ENCODE data around the gene HOXC4. TPM values are rescaled to one million over a fixed set of nuclear protein-coding genes. Genes with fewer than 3 reads are reported as not detected.
A peak's percentile ranks its signal among the peaks of the same experiment; 100 is the strongest.

Gene HOXC4
- total RNA-seq, 4 donors from 2014 or later: 0.83 to 3.6 (median 2.5) TPM

DNA sequence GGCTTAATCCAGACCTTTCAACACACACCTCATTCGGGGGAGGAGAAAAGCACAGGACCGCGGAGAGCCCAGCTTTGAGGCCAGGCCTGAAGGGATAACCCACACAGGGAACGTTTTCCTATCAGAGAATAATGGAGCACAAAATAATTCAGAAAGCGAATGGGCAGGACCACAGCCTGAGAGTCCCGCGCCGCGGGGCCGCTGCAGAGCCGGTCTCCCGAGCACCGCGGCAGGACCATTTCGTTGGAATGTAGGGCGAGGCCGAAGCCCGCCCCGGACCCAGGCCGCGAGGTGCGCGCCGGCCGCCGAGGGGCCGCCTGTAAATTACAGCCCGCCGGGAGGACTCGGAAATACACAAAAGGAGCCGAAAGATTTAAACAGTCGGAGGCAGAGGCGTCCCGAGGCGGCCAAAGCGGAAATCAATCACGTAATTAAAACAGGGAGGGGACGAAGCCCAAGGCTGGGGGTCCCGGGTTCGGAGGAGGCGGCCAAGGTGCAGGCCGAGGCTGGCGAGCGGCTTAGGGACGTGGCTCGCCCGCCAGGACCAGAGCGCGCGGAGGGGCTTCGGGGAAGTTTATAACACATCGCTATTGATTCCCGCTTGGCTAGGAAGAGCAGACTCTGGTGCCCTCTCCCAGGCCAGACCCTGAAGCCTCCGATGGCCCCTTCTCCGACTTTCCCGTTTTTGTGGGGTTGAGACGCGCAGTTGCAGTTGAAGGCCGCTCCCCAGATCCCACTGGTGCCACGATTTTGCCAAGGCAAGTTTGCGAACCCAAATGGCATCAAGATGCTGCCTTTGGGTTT lies 6.3 kb upstream of the HOXC4 start:
- H3K4me3 ChIP-seq: peak overlapping the region; percentile 22 to 38 (median 30)
- peaks cover 0 to 51% (median 2%) of the 10 kb centered on the region in 4 donors for H3K27me3 ChIP-seq
- H3K27ac ChIP-seq (replicated peaks in 1 of 4): no peak overlapping the region
- peaks cover 5 to 25% (median 24%) of the 10 kb centered on the region in 4 donors for H3K4me1 ChIP-seq
- intact Hi-C loops (cut with DNase I): no loop called here
- WGBS: 41% methylated on average over 49 of the region's 61 CpGs
- DNase-seq (ENCODE audit: extremely low spot score): no peak
- no peaks in the 10 kb centered on the region for H3K36me3 ChIP-seq
- TF ChIP-seq, protein P1, sequence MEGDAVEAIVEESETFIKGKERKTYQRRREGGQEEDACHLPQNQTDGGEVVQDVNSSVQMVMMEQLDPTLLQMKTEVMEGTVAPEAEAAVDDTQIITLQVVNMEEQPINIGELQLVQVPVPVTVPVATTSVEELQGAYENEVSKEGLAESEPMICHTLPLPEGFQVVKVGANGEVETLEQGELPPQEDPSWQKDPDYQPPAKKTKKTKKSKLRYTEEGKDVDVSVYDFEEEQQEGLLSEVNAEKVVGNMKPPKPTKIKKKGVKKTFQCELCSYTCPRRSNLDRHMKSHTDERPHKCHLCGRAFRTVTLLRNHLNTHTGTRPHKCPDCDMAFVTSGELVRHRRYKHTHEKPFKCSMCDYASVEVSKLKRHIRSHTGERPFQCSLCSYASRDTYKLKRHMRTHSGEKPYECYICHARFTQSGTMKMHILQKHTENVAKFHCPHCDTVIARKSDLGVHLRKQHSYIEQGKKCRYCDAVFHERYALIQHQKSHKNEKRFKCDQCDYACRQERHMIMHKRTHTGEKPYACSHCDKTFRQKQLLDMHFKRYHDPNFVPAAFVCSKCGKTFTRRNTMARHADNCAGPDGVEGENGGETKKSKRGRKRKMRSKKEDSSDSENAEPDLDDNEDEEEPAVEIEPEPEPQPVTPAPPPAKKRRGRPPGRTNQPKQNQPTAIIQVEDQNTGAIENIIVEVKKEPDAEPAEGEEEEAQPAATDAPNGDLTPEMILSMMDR (IDR thresholded peaks at IDR 0.05): no peak
- no peak for TF ChIP-seq EP300 (IDR thresholded peaks at IDR 0.05)
- no peak for TF ChIP-seq POLR2A (IDR thresholded peaks at IDR 0.05; ENCODE audit: low read depth)
- TF ChIP-seq POLR2AphosphoS5 (IDR thresholded peaks at IDR 0.05): no peak
- H3K9me3 ChIP-seq: no peaks in the 10 kb centered on the region

DNA sequence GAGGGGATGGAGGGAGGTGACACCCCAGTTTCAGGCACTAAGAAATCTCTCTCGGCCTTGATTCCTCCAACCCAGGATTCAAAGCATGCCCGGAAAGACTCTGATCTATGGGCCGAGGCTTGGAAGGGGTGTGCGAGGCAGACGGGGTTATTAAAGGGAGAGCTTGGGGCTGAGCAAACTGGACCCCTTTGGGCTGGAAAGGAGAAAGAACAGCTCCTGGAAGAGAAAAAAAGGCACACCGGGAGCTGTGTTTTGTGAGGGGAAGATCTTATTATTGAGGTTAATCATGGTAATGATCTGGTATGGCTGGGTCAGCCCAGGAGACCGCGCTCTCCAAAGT lies 5.7 kb upstream of the HOXC4 start:
- no peak overlapping the region for H3K27ac ChIP-seq (replicated peaks in 1 of 4)

DNA sequence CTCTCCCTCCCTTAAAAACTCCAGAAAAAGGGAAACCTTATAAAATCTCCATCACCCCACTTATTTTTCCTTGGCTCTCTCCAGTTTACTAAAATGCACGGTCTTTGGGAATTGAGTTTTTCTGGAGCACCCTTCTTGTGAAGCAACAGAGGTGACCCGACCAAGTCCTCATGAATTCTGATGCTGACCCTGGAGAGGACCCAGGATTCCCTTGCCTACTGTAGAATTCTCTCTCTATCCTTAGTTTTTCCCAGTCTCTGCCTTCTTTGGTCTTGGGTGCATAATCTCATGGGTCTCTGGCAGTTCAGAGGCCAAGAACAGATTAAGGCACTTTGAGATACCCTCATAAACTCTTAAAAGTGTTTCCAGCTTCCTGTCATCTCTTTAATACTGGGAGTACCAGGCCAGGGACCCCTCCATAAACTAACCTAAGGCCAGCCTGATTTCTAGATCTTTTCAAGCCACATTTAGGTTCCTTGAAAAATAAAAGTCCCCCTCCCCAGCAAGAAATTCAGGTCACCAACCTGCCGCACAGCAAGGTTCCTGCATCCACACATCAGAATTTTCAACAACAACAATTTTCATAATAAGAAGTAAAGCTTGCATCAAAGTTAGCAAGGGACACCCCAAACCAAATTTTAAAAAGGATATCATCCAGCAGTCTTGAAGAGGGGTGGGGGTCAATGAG lies 5.1 kb upstream of the HOXC4 start:
- Histone ChIP-seq H3K9me3 (no peaks in the 10 kb centered on the region), H3K4me3 (no peak overlapping the region), H3K27ac (replicated peaks in 1 of 4) (no peak overlapping the region), H3K4me1 (peaks cover 17 to 35% (median 33%) of the 10 kb centered on the region in 4 donors), H3K36me3 (no peaks in the 10 kb centered on the region), H3K27me3 (peaks cover 0 to 52% (median 2%) of the 10 kb centered on the region in 4 donors)
- 75% methylated on average over 3 of the region's 3 CpGs for WGBS
- no peak for TF ChIP-seq EP300 (IDR thresholded peaks at IDR 0.05)
- DNase-seq (ENCODE audit: extremely low spot score): no peak
- intact Hi-C loops (cut with DNase I): no loop called here

More for the DNA sequence above, 5.7 kb upstream of the HOXC4 start:
- Histone ChIP-seq H3K27me3 (peaks cover 0 to 51% (median 2%) of the 10 kb centered on the region in 4 donors), H3K9me3 (no peaks in the 10 kb centered on the region), H3K4me1 (peaks cover 11 to 31% (median 29%) of the 10 kb centered on the region in 4 donors), H3K36me3 (no peaks in the 10 kb centered on the region), H3K4me3 (no peak overlapping the region)
- intact Hi-C loops (cut with DNase I): no loop called here
- 82% methylated on average over 8 of the region's 8 CpGs for WGBS
- DNase-seq (ENCODE audit: extremely low spot score): no peak
- TF ChIP-seq, protein P1 (IDR thresholded peaks at IDR 0.05): no peak
- no peak for TF ChIP-seq POLR2A (IDR thresholded peaks at IDR 0.05; ENCODE audit: low read depth)
- no peak for TF ChIP-seq EP300 (IDR thresholded peaks at IDR 0.05)
- no peak for TF ChIP-seq POLR2AphosphoS5 (IDR thresholded peaks at IDR 0.05)

DNA sequence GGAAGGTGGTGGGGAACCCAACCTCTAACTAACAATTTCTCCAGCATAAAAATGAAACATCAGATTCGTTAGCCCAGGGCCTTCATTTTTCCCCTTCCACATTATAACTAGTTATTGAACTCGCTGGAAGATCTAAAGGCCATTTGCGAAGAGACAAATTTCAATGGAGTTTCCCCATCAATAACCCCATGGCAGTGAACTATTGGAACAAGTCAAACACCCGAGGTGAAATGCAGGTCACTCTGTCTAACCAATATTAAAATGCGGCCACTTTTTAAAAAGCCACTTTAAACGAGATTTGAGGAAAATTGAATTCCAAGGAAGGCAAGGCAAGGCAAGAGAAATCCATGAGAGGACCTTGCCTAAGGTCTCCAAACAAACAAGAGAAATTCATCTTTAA lies 4.5 kb upstream of the HOXC4 start:
- DNase-seq (ENCODE audit: extremely low spot score): no peak
- H3K4me1 ChIP-seq: peaks cover 17 to 38% (median 33%) of the 10 kb centered on the region in 4 donors
- H3K27me3 ChIP-seq: peaks cover 0 to 57% (median 2%) of the 10 kb centered on the region in 4 donors
- intact Hi-C loops (cut with DNase I): no loop called here
- H3K9me3 ChIP-seq: no peaks in the 10 kb centered on the region
- no peaks in the 10 kb centered on the region for H3K36me3 ChIP-seq
- no peak overlapping the region for H3K27ac ChIP-seq (replicated peaks in 1 of 4)
- 75% methylated on average over 6 of the region's 6 CpGs for WGBS
- no peak for TF ChIP-seq POLR2A (IDR thresholded peaks at IDR 0.05; ENCODE audit: low read depth)
- TF ChIP-seq, protein P1 (IDR thresholded peaks at IDR 0.05): no peak
- TF ChIP-seq POLR2AphosphoS5 (IDR thresholded peaks at IDR 0.05): no peak
- no peak for TF ChIP-seq EP300 (IDR thresholded peaks at IDR 0.05)
- no peak overlapping the region for H3K4me3 ChIP-seq

DNA sequence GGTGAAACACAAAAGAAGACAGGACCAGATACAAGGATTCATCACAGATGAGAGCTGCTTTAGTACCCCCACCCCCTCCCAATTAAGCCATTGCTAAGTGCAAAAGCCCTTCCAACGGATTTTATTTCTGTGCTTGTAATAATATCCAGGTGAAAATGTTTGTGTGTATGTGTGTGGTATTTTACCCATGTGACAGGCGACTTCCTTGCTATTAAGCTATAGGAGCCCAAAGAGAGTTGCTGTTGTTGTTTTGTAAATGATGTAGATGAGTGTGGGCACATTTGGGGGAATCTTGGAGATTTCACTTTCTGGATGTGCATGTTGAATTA lies 3.2 kb upstream of the HOXC4 start:
- H3K27ac ChIP-seq (replicated peaks in 1 of 4): peak overlapping the region in 1 of 4 donors; percentile 34
- DNase-seq (ENCODE audit: extremely low spot score): no peak
- H3K36me3 ChIP-seq: no peaks in the 10 kb centered on the region
- peaks cover 17 to 52% (median 44%) of the 10 kb centered on the region in 4 donors for H3K4me1 ChIP-seq
- H3K27me3 ChIP-seq: peaks cover 0 to 54% (median 2%) of the 10 kb centered on the region in 4 donors
- 44% methylated on average over 2 of the region's 2 CpGs for WGBS
- TF ChIP-seq EP300 (IDR thresholded peaks at IDR 0.05): no peak
- TF ChIP-seq POLR2A (IDR thresholded peaks at IDR 0.05; ENCODE audit: low read depth): no peak
- no peak for TF ChIP-seq POLR2AphosphoS5 (IDR thresholded peaks at IDR 0.05)
- TF ChIP-seq, protein P1 (IDR thresholded peaks at IDR 0.05): no peak
- intact Hi-C loops (cut with DNase I): no loop called here
- H3K4me3 ChIP-seq: peak overlapping the region in 1 of 4 donors; percentile 1
- H3K9me3 ChIP-seq: no peaks in the 10 kb centered on the region
